Lung (tissue), 12 donors: Measurements from ENCODE around the gene LRRC10. TPM values are rescaled to one million over a fixed set of nuclear protein-coding genes. Genes with fewer than 3 reads are reported as not detected.

Experiments
- ATAC-seq: fragments of 200-7000 bp; cut with Tn5 transposase; one replicate; pipeline ENCODE4 v1.9.1; 2020; ENCODE audit warnings: moderate number of reproducible peaks; ENCODE audit not compliant: insufficient read depth, low FRiP score
- DNase-seq, 3 donors: peaks; one replicate each; pipeline ENCODE4 v3.0.0-alpha.2; 2013 to 2017
- H3K27ac ChIP-seq, 2 donors: one replicate each; pipeline ENCODE4 v1.5.1; 2013; ENCODE audit warnings: mild to moderate bottlenecking in 2 of 2, moderate library complexity in 2 of 2, control low read depth in 1 of 2, inconsistent platforms in 1 of 2, low read depth in 1 of 2, low read length in 1 of 2
- H3K27me3 ChIP-seq, 3 donors: one replicate each; pipeline ENCODE4 v1.5.1; 2013; ENCODE audit warnings: low read length in 2 of 3; ENCODE audit not compliant: control insufficient read depth in 3 of 3, insufficient read depth in 3 of 3
- H3K36me3 ChIP-seq, 4 donors: one replicate each; pipeline ENCODE4 v1.5.1; 2013; ENCODE audit warnings: low read length in 4 of 4, mild to moderate bottlenecking in 1 of 4, moderate library complexity in 1 of 4; ENCODE audit not compliant: control insufficient read depth in 4 of 4, insufficient read depth in 4 of 4
- H3K4me1 ChIP-seq, 5 donors: one replicate each; pipeline ENCODE4 v1.5.1; 2013; ENCODE audit warnings: low read length in 5 of 5, mild to moderate bottlenecking in 2 of 5, moderate library complexity in 1 of 5; ENCODE audit not compliant: control insufficient read depth in 5 of 5, insufficient read depth in 5 of 5
- H3K4me3 ChIP-seq: one replicate; pipeline ENCODE4 v1.5.1; 2013; ENCODE audit warnings: mild to moderate bottlenecking, control low read depth, moderate library complexity
- H3K9ac ChIP-seq, 2 donors: one replicate each; pipeline ENCODE4 v1.5.1; 2013; ENCODE audit warnings: low read length in 2 of 2, control low read depth in 1 of 2; ENCODE audit not compliant: insufficient read depth in 1 of 2
- H3K9me3 ChIP-seq, 4 donors: one replicate each; pipeline ENCODE4 v1.5.1; 2013; ENCODE audit warnings: low read length in 3 of 4, mild to moderate bottlenecking in 1 of 4, moderate library complexity in 1 of 4; ENCODE audit not compliant: control insufficient read depth in 4 of 4, insufficient read depth in 3 of 4
- WGBS, 2 donors: extraction: QIAGEN DNeasy Blood & Tissue Kit; methylation state at CpG; one replicate each; pipeline ENCODE4 v1.1.7; 2013; 5-methylcytosine and 5-hydroxymethylcytosine counted together
- polyA plus RNA-seq, 2 donors: library from polyadenylated mRNA; stranded (reverse); fragments of 200-250 nt; gene quantifications; one replicate each; pipeline ENCODE4 v1.2.1, GENCODE V29; 2013
- total RNA-seq, 2 donors: library from RNA; depleted of rRNA in 1 of 2; stranded (reverse); fragments of >200 nt in 1 of 2; gene quantifications; one replicate each; pipeline ENCODE4 v1.2.1, GENCODE V29; 2014 to 2021
- TF ChIP-seq, protein P1 (sequence below): IDR thresholded peaks from 2 replicates; pipeline ENCODE4 v1.5.1; 2012; ENCODE audit warnings: mild to moderate bottlenecking; ENCODE audit errors: control extremely low read depth, extremely low read depth
- donor health status: control.
- donor health status: control.
- donor health status: Bipolar disorder and iron deficiency.
- donor health status: healthy.
- donor health status: DM: yes; HTN: yes; CAD: no.

The LRRC10 gene
- total and polyA plus RNA-seq, 4 donors = 0.40 TPM; not detected in 3

DNA sequence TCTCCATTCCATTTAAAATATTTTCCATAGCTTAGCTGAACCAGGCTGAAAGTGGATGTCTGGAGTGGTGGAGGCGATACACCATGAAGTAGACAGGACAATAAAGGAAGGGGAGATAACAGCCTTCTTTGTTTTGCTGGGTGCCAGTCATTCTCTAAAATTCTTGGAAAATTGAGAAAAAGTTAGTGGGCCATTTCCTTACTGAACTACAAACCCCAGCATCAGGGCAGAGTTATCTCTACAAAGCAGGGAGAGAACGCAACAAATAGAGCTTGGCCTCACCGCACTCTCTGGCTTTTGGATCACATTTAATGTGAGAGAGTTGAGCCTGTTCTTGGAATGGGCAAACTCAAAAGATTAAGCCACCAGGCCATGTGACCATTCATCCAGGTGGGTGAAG lies 41.2 kb upstream of the LRRC10 start:
- 96 to 98% methylated on average over 3 of the region's 3 CpGs for WGBS, 2 donors
- Histone ChIP-seq H3K27me3 (no peaks in the 10 kb centered on the region), H3K4me3 (no peak overlapping the region), H3K4me1 (peaks cover 0 to 4% (median 3%) of the 10 kb centered on the region in 5 donors), H3K9ac (no peak overlapping the region), H3K27ac (no peak overlapping the region), H3K36me3 (no peaks in the 10 kb centered on the region), H3K9me3 (peaks cover 0 to 3% (median 0%) of the 10 kb centered on the region in 4 donors)
- ATAC-seq (no peak), DNase-seq (no peak)
- TF ChIP-seq, protein P1, sequence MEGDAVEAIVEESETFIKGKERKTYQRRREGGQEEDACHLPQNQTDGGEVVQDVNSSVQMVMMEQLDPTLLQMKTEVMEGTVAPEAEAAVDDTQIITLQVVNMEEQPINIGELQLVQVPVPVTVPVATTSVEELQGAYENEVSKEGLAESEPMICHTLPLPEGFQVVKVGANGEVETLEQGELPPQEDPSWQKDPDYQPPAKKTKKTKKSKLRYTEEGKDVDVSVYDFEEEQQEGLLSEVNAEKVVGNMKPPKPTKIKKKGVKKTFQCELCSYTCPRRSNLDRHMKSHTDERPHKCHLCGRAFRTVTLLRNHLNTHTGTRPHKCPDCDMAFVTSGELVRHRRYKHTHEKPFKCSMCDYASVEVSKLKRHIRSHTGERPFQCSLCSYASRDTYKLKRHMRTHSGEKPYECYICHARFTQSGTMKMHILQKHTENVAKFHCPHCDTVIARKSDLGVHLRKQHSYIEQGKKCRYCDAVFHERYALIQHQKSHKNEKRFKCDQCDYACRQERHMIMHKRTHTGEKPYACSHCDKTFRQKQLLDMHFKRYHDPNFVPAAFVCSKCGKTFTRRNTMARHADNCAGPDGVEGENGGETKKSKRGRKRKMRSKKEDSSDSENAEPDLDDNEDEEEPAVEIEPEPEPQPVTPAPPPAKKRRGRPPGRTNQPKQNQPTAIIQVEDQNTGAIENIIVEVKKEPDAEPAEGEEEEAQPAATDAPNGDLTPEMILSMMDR = no peak

GRCh38 chr12:69649529-69649928 lies 38.8 kb upstream of the LRRC10 start:
- no peak for ATAC-seq
- H3K9ac ChIP-seq = no peak overlapping the region
- TF ChIP-seq, protein P1 = no peak
- H3K4me3 ChIP-seq = no peak overlapping the region
- no peak overlapping the region for H3K27ac ChIP-seq
- WGBS, 2 donors = 69 to 90% methylated on average over 4 of the region's 4 CpGs
- no peaks in the 10 kb centered on the region for H3K4me1 ChIP-seq
- no peak for DNase-seq
- H3K36me3 ChIP-seq = no peaks in the 10 kb centered on the region
- H3K27me3 ChIP-seq = no peaks in the 10 kb centered on the region
- no peaks in the 10 kb centered on the region for H3K9me3 ChIP-seq

DNA sequence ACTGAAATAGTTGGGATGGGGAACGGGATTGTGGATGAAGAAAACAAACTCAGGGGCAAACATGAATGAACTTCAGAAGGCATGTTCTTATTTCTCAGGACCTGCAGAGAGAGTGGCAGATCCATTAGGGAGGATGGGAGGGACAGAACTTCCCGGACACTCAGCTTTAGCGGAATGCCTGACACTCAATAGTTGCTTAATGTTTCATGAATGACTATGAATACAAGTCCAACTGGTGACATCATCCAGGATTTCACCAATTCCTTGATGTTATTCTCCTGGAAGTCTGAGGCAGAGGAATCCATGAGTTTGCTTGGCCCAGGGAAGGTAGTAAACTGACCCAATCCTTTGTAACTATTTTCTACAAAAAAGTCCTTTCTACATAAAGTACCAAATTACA lies 37.8 kb upstream of the LRRC10 start:
- ATAC-seq = no peak
- Histone ChIP-seq H3K27ac (no peak overlapping the region), H3K9me3 (no peaks in the 10 kb centered on the region), H3K4me1 (no peaks in the 10 kb centered on the region), H3K4me3 (no peak overlapping the region), H3K9ac (no peak overlapping the region), H3K27me3 (no peaks in the 10 kb centered on the region), H3K36me3 (no peaks in the 10 kb centered on the region)
- whole genome bisulfite sequencing, 2 donors = 79 to 86% methylated on average over 3 of the region's 3 CpGs
- TF ChIP-seq, protein P1 = no peak
- DNase-seq = no peak

- no peaks in the 10 kb centered on the region for H3K27me3 ChIP-seq
These were observed 36.5 kb upstream of the LRRC10 start for GRCh38 chr12:69647178-69647577.

More at GRCh38 chr12:69647178-69647577, 36.5 kb upstream of the LRRC10 start:
- ATAC-seq (no peak), DNase-seq (no peak)
- TF ChIP-seq, protein P1 = no peak
- H3K4me1 ChIP-seq = no peaks in the 10 kb centered on the region
- H3K27ac ChIP-seq = no peak overlapping the region
- H3K4me3 ChIP-seq = no peak overlapping the region
- WGBS, 2 donors = 70 to 74% methylated on average over 4 of the region's 4 CpGs
- H3K9me3 ChIP-seq = no peaks in the 10 kb centered on the region
- no peak overlapping the region for H3K9ac ChIP-seq
- no peaks in the 10 kb centered on the region for H3K36me3 ChIP-seq
